HL-60 (cell line): Measurements from ENCODE around the gene ZNF862.

Experiments used
- CTCF ChIP-seq: IDR thresholded peaks from one replicate; pipeline ENCODE4 v1.5.1; 2011; ENCODE audit warnings: low read length, control low read depth, inconsistent platforms; ENCODE audit not compliant: insufficient read depth
- POLR2AphosphoS5 ChIP-seq: IDR thresholded peaks from 2 replicates; pipeline ENCODE4 v1.6.1; 2012; ENCODE audit warnings: low read depth

- TF ChIP-seq POLR2AphosphoS5: no peak
- TF ChIP-seq CTCF: no peak
Observed at GRCh38 chr7:149866139-149866778, 28.1 kb downstream of the ZNF862 start.
